ENCODE measurements around the gene PPM1D. TPM values are rescaled to one million over a fixed set of nuclear protein-coding genes. Genes with fewer than 3 reads are reported as not detected.

The PPM1D gene
- total and polyA plus RNA-seq, 8 donors, result 17.1 to 27.0 (median 21.6) TPM

- DNase-seq, result no peak
- Histone ChIP-seq H3K9me3 (no peaks in the 10 kb centered on the region), H3K4me3 (no peak overlapping the region), H3K36me3 (peaks cover 5 to 25% of the 10 kb centered on the region in 2 donors), H3K27me3 (no peaks in the 10 kb centered on the region), H3K27ac (no peak overlapping the region), H3K4me1 (peaks cover 5 to 17% of the 10 kb centered on the region in 2 donors)
- ATAC-seq, result no peak
- TF ChIP-seq CTCF (IDR thresholded peaks at IDR 0.05), result no peak
- intact Hi-C loops (cut with DNase I), result no loop called here
These were observed 80.8 kb downstream of the PPM1D start for GRCh38 chr17:60680754-60681153.

GRCh38 chr17:60685437-60685836 is 85.4 kb downstream of the PPM1D start:
- H3K4me3 ChIP-seq, result no peak overlapping the region
- no peak overlapping the region for H3K27ac ChIP-seq
- intact Hi-C loops (cut with DNase I), result no loop called here
- no peak for TF ChIP-seq CTCF (IDR thresholded peaks at IDR 0.05)
- H3K4me1 ChIP-seq, result no peaks in the 10 kb centered on the region
- no peaks in the 10 kb centered on the region for H3K27me3 ChIP-seq
- ATAC-seq, result no peak
- DNase-seq, result no peak
- H3K36me3 ChIP-seq, result peaks cover 5 to 61% of the 10 kb centered on the region in 2 donors
- no peaks in the 10 kb centered on the region for H3K9me3 ChIP-seq

GRCh38 chr17:60695960-60696359 is 96.0 kb downstream of the PPM1D start:
- TF ChIP-seq CTCF (IDR thresholded peaks at IDR 0.05), result no peak
- no peak overlapping the region for H3K4me3 ChIP-seq
- no peak for ATAC-seq
- H3K9me3 ChIP-seq, result no peaks in the 10 kb centered on the region
- no peak overlapping the region for H3K27ac ChIP-seq
- H3K36me3 ChIP-seq, result peaks cover 0 to 21% of the 10 kb centered on the region in 2 donors
- no peaks in the 10 kb centered on the region for H3K27me3 ChIP-seq
- intact Hi-C loops (cut with DNase I), result no loop called here
- no peaks in the 10 kb centered on the region for H3K4me1 ChIP-seq
- no peak for DNase-seq

GRCh38 chr17:60699090-60699489 is 99.1 kb downstream of the PPM1D start:
- Histone ChIP-seq H3K9me3 (no peaks in the 10 kb centered on the region), H3K27me3 (no peaks in the 10 kb centered on the region), H3K4me3 (no peak overlapping the region), H3K27ac (no peak overlapping the region), H3K36me3 (peaks cover 0 to 4% of the 10 kb centered on the region in 2 donors), H3K4me1 (no peaks in the 10 kb centered on the region)
- no peak for ATAC-seq
- no peak for DNase-seq
- intact Hi-C loops (cut with DNase I), result no loop called here
- no peak for TF ChIP-seq CTCF (IDR thresholded peaks at IDR 0.05)

- no peak for TF ChIP-seq CTCF (IDR thresholded peaks at IDR 0.05)
- Histone ChIP-seq H3K4me1 (no peaks in the 10 kb centered on the region), H3K4me3 (no peak overlapping the region), H3K9me3 (no peaks in the 10 kb centered on the region), H3K27me3 (no peaks in the 10 kb centered on the region), H3K27ac (no peak overlapping the region), H3K36me3 (peaks cover 0 to 13% of the 10 kb centered on the region in 2 donors)
- ATAC-seq (no peak), DNase-seq (no peak)
- intact Hi-C loops (cut with DNase I), result no loop called here
These were observed 104.2 kb downstream of the PPM1D start for GRCh38 chr17:60704170-60704569.
